Left lung (tissue), 10 donors: ENCODE data around the gene OGG1. TPM values are rescaled to one million over a fixed set of nuclear protein-coding genes. Genes with fewer than 3 reads are reported as not detected.
A peak's percentile ranks its signal among the peaks of the same experiment; 100 is the strongest.

ENCODE experiments used
- ATAC-seq: fragments of 200-7000 bp; cut with Tn5 transposase; one replicate; pipeline ENCODE4 v1.9.1; 2020; ENCODE audit warnings: moderate library complexity
- DNase-seq, 4 donors: peaks; one replicate each; pipeline ENCODE4 v3.0.0-alpha.2; 2013 to 2020
- H3K27ac ChIP-seq, 2 donors: fragments of 200-600 bp; sonication (generic) in 1 of 2; one replicate each; pipeline versions ENCODE4 v1.5.0 to v1.8.0; 2020 to 2021
- H3K27me3 ChIP-seq, 2 donors: fragments of 200-600 bp; sonication (generic) in 1 of 2; one replicate each; pipeline versions ENCODE4 v1.5.0 to v1.8.0; 2020 to 2021
- H3K36me3 ChIP-seq, 2 donors: fragments of 200-600 bp; sonication (generic) in 1 of 2; one replicate each; pipeline versions ENCODE4 v1.5.0 to v1.8.0; 2020 to 2021
- H3K4me1 ChIP-seq, 2 donors: fragments of 200-600 bp; one replicate each; pipeline ENCODE4 v1.8.0; 2021
- H3K4me3 ChIP-seq, 2 donors: fragments of 200-600 bp; sonication (generic) in 1 of 2; one replicate each; pipeline versions ENCODE4 v1.5.0 to v1.8.0; 2020 to 2021; ENCODE audit warnings: mild to moderate bottlenecking in 1 of 2
- H3K9me3 ChIP-seq, 2 donors: fragments of 200-600 bp; sonication (generic) in 1 of 2; one replicate each; pipeline versions ENCODE4 v1.5.0 to v1.8.0; 2020 to 2021
- intact Hi-C, 2 donors: fragments of 100-400 bp; cut with DNase I; formaldehyde crosslinking; loops; one replicate each; pipeline versions ENCODE4 v1.11.2 to v1.14.2; 2022
- polyA plus RNA-seq, 6 donors: library from polyadenylated mRNA; unstranded; fragments of 120-200 nt; gene quantifications; one replicate each; pipeline ENCODE4 v1.2.1, GENCODE V29; 2013; ENCODE audit not compliant: insufficient read length in 6 of 6
- total RNA-seq, 2 donors: library from RNA; stranded (reverse); fragmentation: NEBNext Ultra II Directional; extraction: Animal tissue kit (Norgen Biotek cat#: 25700); gene quantifications; one replicate each; pipeline ENCODE4 v1.2.1, GENCODE V29; 2021
- TF ChIP-seq, protein P1 (sequence below), 2 donors: fragments of 200-600 bp; sonication (generic) in 1 of 2; IDR thresholded peaks; one replicate each; pipeline versions ENCODE4 v1.5.0 to v1.8.0; 2021; ENCODE audit warnings: antibody characterized with exemption in 2 of 2
- donor health status: DM: no; HTN: yes; CAD: no.
- donor health status: DM: no; HTN: no; CAD: no.

Gene OGG1
- total and polyA plus RNA-seq, 8 donors: 19.9 to 73.1 (median 68.8) TPM

DNA sequence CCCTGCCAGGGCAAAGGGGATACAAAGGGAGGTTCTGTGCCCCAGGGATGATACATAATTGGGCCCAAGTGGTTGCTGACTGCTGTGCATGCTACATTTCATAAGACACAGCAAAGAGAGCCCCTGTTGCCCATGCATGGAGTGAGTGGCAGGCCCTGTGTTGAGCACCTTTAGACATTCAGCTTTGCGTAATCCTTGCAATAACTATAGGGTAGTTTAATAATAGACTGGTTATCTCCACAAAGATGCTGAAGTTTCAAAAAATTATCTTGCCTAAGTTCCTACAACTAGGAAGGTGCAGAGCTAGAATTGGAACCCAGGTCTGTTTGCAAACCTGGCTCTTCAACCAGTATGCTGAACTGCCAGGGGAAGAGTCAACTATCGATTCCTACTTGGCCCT, 1.7 kb upstream of the OGG1 start:
- intact Hi-C loops: no loop called here
- TF ChIP-seq, protein P1, sequence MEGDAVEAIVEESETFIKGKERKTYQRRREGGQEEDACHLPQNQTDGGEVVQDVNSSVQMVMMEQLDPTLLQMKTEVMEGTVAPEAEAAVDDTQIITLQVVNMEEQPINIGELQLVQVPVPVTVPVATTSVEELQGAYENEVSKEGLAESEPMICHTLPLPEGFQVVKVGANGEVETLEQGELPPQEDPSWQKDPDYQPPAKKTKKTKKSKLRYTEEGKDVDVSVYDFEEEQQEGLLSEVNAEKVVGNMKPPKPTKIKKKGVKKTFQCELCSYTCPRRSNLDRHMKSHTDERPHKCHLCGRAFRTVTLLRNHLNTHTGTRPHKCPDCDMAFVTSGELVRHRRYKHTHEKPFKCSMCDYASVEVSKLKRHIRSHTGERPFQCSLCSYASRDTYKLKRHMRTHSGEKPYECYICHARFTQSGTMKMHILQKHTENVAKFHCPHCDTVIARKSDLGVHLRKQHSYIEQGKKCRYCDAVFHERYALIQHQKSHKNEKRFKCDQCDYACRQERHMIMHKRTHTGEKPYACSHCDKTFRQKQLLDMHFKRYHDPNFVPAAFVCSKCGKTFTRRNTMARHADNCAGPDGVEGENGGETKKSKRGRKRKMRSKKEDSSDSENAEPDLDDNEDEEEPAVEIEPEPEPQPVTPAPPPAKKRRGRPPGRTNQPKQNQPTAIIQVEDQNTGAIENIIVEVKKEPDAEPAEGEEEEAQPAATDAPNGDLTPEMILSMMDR (IDR thresholded peaks at IDR 0.05): no peak
- H3K9me3 ChIP-seq: no peaks in the 10 kb centered on the region
- ATAC-seq (no peak), DNase-seq (no peak)
- peaks cover 0 to 73% of the 10 kb centered on the region in 2 donors for H3K36me3 ChIP-seq
- H3K27me3 ChIP-seq: no peaks in the 10 kb centered on the region
- H3K4me3 ChIP-seq: no peak overlapping the region
- H3K4me1 ChIP-seq: peaks cover 13 to 29% of the 10 kb centered on the region in 2 donors
- H3K27ac ChIP-seq: no peak overlapping the region

DNA sequence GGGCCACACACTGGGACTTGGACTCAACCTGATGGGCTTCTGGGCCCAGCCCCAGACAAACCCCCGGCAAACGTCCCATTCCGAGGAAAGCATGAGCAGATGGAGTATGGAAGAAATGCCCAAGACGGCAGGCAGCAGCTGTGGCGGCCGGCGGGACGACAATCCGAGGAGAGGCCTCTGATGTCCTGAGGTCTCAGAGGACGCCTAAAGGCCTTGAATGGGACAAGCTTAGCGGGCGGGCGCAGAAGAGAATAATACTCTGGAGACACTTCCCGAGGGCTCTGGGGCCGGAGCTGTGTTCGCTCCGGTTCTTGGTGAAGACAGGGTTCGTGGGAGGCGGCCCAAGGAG, 482 bp upstream of the OGG1 start:
- H3K27me3 ChIP-seq: no peaks in the 10 kb centered on the region
- H3K4me3 ChIP-seq: peak overlapping the region; percentile 49 to 78
- H3K27ac ChIP-seq: peak overlapping the region; percentile 87 to 95
- DNase-seq (no peak), ATAC-seq (no peak)
- H3K36me3 ChIP-seq: peaks cover 0 to 73% of the 10 kb centered on the region in 2 donors
- intact Hi-C loops: no loop called here
- H3K9me3 ChIP-seq: no peaks in the 10 kb centered on the region
- TF ChIP-seq, protein P1 (IDR thresholded peaks at IDR 0.05): no peak
- peaks cover 13 to 35% of the 10 kb centered on the region in 2 donors for H3K4me1 ChIP-seq

DNA sequence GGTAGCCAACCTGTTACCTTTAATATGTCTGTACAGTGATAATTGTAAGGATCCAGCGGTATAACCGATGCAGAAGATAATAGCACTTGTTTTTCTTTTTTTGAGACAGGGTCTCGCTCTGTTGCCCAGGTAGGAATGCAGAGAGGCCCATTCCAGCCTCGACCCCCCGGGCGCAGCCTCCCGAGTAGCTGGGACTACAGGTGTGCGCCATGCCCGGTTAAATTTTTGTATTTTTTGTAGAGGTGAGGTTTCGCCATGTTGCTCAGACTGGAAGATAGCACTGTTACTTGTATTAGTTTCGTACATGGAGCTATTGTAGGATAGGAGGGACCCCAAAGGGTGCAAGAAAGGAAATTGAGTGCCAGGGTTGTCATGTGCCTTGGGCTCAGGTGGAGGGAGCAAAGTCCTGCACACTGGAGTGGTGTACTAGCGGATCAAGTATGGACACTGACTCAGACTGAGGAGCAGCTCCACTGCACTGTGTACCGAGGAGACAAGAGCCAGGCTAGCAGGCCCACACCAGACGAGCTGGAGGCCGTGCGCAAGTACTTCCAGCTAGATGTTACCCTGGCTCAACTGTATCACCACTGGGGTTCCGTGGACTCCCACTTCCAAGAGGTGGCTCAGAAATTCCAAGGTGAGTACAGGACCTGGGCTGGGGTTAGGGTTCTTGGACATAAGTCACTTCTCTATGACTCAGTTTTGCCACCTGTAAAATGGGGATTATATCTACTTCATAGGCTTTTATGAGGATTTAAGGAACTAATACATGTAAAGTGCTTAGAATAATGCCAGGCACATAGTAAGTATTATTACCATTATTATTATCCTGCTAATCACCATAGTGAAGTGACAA, 1.0 kb downstream of the OGG1 start:
- intact Hi-C loops: no loop called here
- DNase-seq (no peak), ATAC-seq (peak; percentile 5)
- TF ChIP-seq, protein P1 (IDR thresholded peaks at IDR 0.05): no peak
- no peaks in the 10 kb centered on the region for H3K9me3 ChIP-seq
- H3K27me3 ChIP-seq: no peaks in the 10 kb centered on the region
- peak overlapping the region; percentile 49 to 78 for H3K4me3 ChIP-seq
- H3K4me1 ChIP-seq: peaks cover 19 to 48% of the 10 kb centered on the region in 2 donors
- peaks cover 0 to 72% of the 10 kb centered on the region in 2 donors for H3K36me3 ChIP-seq
- peak overlapping the region in 1 of 2 donors; percentile 95 for H3K27ac ChIP-seq

DNA sequence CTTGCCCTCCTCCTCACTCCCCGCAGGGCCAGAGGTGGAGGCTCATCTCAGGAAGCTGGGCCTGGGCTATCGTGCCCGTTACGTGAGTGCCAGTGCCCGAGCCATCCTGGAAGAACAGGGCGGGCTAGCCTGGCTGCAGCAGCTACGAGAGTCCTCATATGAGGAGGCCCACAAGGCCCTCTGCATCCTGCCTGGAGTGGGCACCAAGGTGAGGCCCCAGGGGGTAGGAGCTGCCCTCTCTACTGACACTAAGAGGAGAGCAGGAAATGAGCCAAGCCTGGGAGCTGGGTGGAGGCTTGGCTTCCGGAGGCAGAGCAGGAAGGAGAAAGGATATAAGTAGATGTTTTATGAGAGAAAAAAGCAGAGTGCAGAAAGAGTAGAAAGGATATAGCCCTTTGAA, 4.9 kb downstream of the OGG1 start:
- Histone ChIP-seq H3K36me3 (peaks cover 0 to 83% of the 10 kb centered on the region in 2 donors), H3K4me1 (peaks cover 19 to 39% of the 10 kb centered on the region in 2 donors), H3K9me3 (no peaks in the 10 kb centered on the region), H3K27me3 (no peaks in the 10 kb centered on the region), H3K27ac (peak overlapping the region; percentile 17 to 50), H3K4me3 (no peak overlapping the region)
- DNase-seq (no peak), ATAC-seq (no peak)
- TF ChIP-seq, protein P1 (IDR thresholded peaks at IDR 0.05): no peak
- intact Hi-C loops: no loop called here

DNA sequence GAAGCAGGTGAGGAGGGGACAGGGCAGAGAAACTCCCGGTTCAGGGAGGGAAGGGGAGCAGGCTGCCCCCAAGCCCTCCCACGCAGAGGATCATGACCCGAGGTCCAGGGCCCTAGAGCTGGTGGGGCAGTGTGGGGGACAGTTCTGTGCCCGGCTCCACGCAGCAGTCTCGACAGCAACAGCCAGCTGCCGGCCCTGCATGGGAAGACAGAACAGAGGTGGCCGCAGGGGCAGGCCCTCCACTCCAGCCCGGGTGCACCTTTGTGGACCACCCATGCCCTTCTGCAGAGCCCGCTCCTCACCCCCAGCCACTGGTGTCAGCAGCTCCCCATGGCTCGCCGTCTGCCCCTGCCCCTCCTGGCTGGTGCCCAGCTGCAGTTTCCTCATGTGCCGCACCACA, 7.7 kb downstream of the OGG1 start:
- Histone ChIP-seq H3K4me3 (no peak overlapping the region), H3K9me3 (no peaks in the 10 kb centered on the region), H3K27ac (no peak overlapping the region), H3K36me3 (peaks cover 0 to 99% of the 10 kb centered on the region in 2 donors), H3K27me3 (no peaks in the 10 kb centered on the region), H3K4me1 (peaks cover 7 to 19% of the 10 kb centered on the region in 2 donors)
- ATAC-seq: no peak
- TF ChIP-seq, protein P1 (IDR thresholded peaks at IDR 0.05): no peak
- intact Hi-C loops: no loop called here
- no peak for DNase-seq
